ENCODE data around the gene GPC5.

DNA sequence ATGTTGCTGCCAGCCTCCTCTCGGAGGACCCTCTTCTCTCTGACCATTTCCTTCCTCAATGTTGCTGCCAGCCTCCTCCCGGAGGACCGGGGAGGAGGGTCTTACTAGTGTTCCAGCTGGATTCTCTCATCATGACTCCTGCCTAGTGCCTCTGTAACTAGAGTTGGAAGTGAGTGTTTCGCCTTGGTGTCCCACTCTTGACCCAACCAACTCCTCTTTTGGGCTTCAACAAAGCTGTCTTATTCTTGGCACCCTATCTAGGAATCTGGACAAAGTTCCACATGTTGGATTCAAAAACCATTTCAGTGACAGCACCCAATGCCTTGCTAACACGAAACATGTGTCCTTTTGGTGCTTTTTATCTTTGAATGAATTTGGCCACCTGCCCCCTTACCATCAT lies 165.4 kb downstream of the GPC5 start:
- TF ChIP-seq TAF1 (IDR thresholded peaks at IDR 0.05; ENCODE audit: low read depth) (no peak), CEBPB (IDR thresholded peaks at IDR 0.05) (no peak), ZBTB7A (IDR thresholded peaks at IDR 0.05; ENCODE audit: low read depth) (no peak), RAD21 (IDR thresholded peaks at IDR 0.05; ENCODE audit: low read depth) (no peak)
- TF ChIP-seq, protein P1, sequence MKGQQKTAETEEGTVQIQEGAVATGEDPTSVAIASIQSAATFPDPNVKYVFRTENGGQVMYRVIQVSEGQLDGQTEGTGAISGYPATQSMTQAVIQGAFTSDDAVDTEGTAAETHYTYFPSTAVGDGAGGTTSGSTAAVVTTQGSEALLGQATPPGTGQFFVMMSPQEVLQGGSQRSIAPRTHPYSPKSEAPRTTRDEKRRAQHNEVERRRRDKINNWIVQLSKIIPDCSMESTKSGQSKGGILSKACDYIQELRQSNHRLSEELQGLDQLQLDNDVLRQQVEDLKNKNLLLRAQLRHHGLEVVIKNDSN (IDR thresholded peaks at IDR 0.05): no peak
- TF ChIP-seq, protein P2, sequence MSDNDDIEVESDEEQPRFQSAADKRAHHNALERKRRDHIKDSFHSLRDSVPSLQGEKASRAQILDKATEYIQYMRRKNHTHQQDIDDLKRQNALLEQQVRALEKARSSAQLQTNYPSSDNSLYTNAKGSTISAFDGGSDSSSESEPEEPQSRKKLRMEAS (IDR thresholded peaks at IDR 0.05): no peak
- TF ChIP-seq, protein P3, sequence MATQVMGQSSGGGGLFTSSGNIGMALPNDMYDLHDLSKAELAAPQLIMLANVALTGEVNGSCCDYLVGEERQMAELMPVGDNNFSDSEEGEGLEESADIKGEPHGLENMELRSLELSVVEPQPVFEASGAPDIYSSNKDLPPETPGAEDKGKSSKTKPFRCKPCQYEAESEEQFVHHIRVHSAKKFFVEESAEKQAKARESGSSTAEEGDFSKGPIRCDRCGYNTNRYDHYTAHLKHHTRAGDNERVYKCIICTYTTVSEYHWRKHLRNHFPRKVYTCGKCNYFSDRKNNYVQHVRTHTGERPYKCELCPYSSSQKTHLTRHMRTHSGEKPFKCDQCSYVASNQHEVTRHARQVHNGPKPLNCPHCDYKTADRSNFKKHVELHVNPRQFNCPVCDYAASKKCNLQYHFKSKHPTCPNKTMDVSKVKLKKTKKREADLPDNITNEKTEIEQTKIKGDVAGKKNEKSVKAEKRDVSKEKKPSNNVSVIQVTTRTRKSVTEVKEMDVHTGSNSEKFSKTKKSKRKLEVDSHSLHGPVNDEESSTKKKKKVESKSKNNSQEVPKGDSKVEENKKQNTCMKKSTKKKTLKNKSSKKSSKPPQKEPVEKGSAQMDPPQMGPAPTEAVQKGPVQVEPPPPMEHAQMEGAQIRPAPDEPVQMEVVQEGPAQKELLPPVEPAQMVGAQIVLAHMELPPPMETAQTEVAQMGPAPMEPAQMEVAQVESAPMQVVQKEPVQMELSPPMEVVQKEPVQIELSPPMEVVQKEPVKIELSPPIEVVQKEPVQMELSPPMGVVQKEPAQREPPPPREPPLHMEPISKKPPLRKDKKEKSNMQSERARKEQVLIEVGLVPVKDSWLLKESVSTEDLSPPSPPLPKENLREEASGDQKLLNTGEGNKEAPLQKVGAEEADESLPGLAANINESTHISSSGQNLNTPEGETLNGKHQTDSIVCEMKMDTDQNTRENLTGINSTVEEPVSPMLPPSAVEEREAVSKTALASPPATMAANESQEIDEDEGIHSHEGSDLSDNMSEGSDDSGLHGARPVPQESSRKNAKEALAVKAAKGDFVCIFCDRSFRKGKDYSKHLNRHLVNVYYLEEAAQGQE (IDR thresholded peaks at IDR 0.05; ENCODE audit: low read depth): no peak
